Breast epithelium (tissue), 4 donors: ENCODE measurements around the gene TMX2. TPM values are rescaled to one million over a fixed set of nuclear protein-coding genes. Genes with fewer than 3 reads are reported as not detected.
A peak's percentile ranks its signal among the peaks of the same experiment; 100 is the strongest.

Source experiments
- DNase-seq, 2 donors: peaks; one replicate each; pipeline ENCODE4 v3.0.0-alpha.2; 2019; ENCODE audit warnings: low spot score in 2 of 2
- H3K27ac ChIP-seq, 2 donors: fragments of 200-600 bp; sonication (generic) in 1 of 2; one replicate each; pipeline ENCODE4 v1.5.1; 2016 to 2019; ENCODE audit warnings: mild to moderate bottlenecking in 1 of 2
- H3K27me3 ChIP-seq, 2 donors: fragments of 200-600 bp; sonication (generic) in 1 of 2; one replicate each; pipeline versions ENCODE4 v1.5.1 to v1.6.0; 2017 to 2019; ENCODE audit warnings: control low read depth in 1 of 2, mild to moderate bottlenecking in 1 of 2
- H3K36me3 ChIP-seq: fragments of 200-600 bp; one replicate; pipeline ENCODE4 v1.5.1; 2019
- H3K4me1 ChIP-seq, 2 donors: fragments of 200-600 bp; sonication (generic); one replicate each; pipeline ENCODE4 v1.5.1; 2016 to 2019; ENCODE audit warnings: control low read depth in 1 of 2
- H3K4me3 ChIP-seq, 3 donors: fragments of 200-600 bp; sonication (generic); 1 replicate in 2 of 3; 2 replicates in 1 of 3; pipeline ENCODE4 v1.5.1; 2016 to 2019; ENCODE audit warnings: mild to moderate bottlenecking in 3 of 3, moderate library complexity in 2 of 3
- H3K9me3 ChIP-seq, 2 donors: fragments of 200-600 bp; sonication (generic) in 1 of 2; one replicate each; pipeline ENCODE4 v1.5.1; 2016 to 2019; ENCODE audit warnings: control low read depth in 1 of 2
- CTCF ChIP-seq, 3 donors: fragments of 450-650 bp; IDR thresholded peaks; one replicate each; pipeline ENCODE4 v1.5.1; 2016 to 2017; ENCODE audit warnings: antibody characterized with exemption in 3 of 3, mild to moderate bottlenecking in 3 of 3, moderate library complexity in 3 of 3
- POLR2A ChIP-seq: fragments of 450-650 bp; IDR thresholded peaks from one replicate; pipeline ENCODE4 v1.6.1; 2016; ENCODE audit warnings: antibody characterized with exemption, mild to moderate bottlenecking, moderate library complexity
- POLR2AphosphoS5 ChIP-seq, 3 donors: sonication (generic); formaldehyde crosslinking; IDR thresholded peaks; one replicate each; pipeline ENCODE4 v1.6.1; 2017; ENCODE audit warnings: antibody characterized with exemption in 3 of 3
- intact Hi-C: fragments of 100-400 bp; cut with DNase I; formaldehyde crosslinking; loops from one replicate; pipeline ENCODE4 v1.15.1; 2023; ENCODE audit warnings: low total_unique reads
- total RNA-seq, 3 donors: library from RNA; depleted of rRNA; stranded (reverse); fragments of >200 nt; gene quantifications; one replicate each; pipeline ENCODE4 v1.1.0, GENCODE V29; 2016

The TMX2 gene
- total RNA-seq, 3 donors from 2014 or later: 45.8 to 80.1 (median 66.2) TPM

GRCh38 chr11:57786436-57786835 lies 74.0 kb downstream of the TMX2 start:
- Histone ChIP-seq H3K36me3 (no peaks in the 10 kb centered on the region), H3K27ac (peak overlapping the region; percentile 48 to 75), H3K9me3 (no peaks in the 10 kb centered on the region), H3K4me1 (peaks cover 3 to 41% of the 10 kb centered on the region in 2 donors), H3K4me3 (no peak overlapping the region), H3K27me3 (no peaks in the 10 kb centered on the region)
- no peak for DNase-seq
- intact Hi-C loops: no loop called here
- no peak for TF ChIP-seq POLR2AphosphoS5 (IDR thresholded peaks at IDR 0.05)
- no peak for TF ChIP-seq POLR2A
- no peak for TF ChIP-seq CTCF (IDR thresholded peaks at IDR 0.05)

GRCh38 chr11:57787006-57787604 lies 74.7 kb downstream of the TMX2 start:
- no peaks in the 10 kb centered on the region for H3K27me3 ChIP-seq
- H3K27ac ChIP-seq: peak overlapping the region; percentile 48 to 75
- DNase-seq: no peak
- peaks cover 0 to 37% of the 10 kb centered on the region in 2 donors for H3K4me1 ChIP-seq
- H3K36me3 ChIP-seq: no peaks in the 10 kb centered on the region
- no peak for TF ChIP-seq POLR2A
- intact Hi-C loops: no loop called here
- no peaks in the 10 kb centered on the region for H3K9me3 ChIP-seq
- H3K4me3 ChIP-seq: no peak overlapping the region

GRCh38 chr11:57787920-57788702 lies 75.7 kb downstream of the TMX2 start:
- H3K36me3 ChIP-seq: no peaks in the 10 kb centered on the region
- intact Hi-C loops: no loop called here
- no peaks in the 10 kb centered on the region for H3K9me3 ChIP-seq
- H3K4me1 ChIP-seq: peaks cover 0 to 30% of the 10 kb centered on the region in 2 donors
- H3K27me3 ChIP-seq: no peaks in the 10 kb centered on the region
- DNase-seq: peak in 1 of 2 donors; percentile 70
- TF ChIP-seq POLR2A: no peak
- peak in 1 of 3 donors; percentile 44 for TF ChIP-seq POLR2AphosphoS5 (IDR thresholded peaks at IDR 0.05)
- no peak for TF ChIP-seq CTCF (IDR thresholded peaks at IDR 0.05)
- H3K27ac ChIP-seq: peak overlapping the region; percentile 64 to 75
- H3K4me3 ChIP-seq: no peak overlapping the region

- Histone ChIP-seq H3K27me3 (no peaks in the 10 kb centered on the region), H3K27ac (peak overlapping the region; percentile 64 to 75), H3K4me3 (no peak overlapping the region), H3K36me3 (no peaks in the 10 kb centered on the region), H3K4me1 (peaks cover 0 to 34% of the 10 kb centered on the region in 2 donors), H3K9me3 (no peaks in the 10 kb centered on the region)
- intact Hi-C loops: no loop called here
- no peak for DNase-seq
- TF ChIP-seq CTCF (IDR thresholded peaks at IDR 0.05) (no peak), POLR2A (no peak), POLR2AphosphoS5 (IDR thresholded peaks at IDR 0.05) (no peak)
These were observed 76.3 kb downstream of the TMX2 start for GRCh38 chr11:57788703-57789088.

Other genes with a start within 250 kb of the TMX2 start
- 10 to 100 TPM; 12.0 to 23.4 (median 13.4) TPM for gene SLC43A1, start 196.9 kb upstream of the TMX2 start, total RNA-seq
- 10 to 100 TPM; 37.2 to 56.4 (median 45.9) TPM for gene TIMM10, start 181.8 kb upstream of the TMX2 start, total RNA-seq
- gene SMTNL1, start 175.0 kb upstream of the TMX2 start, total RNA-seq: not detected
- gene UBE2L6, start 144.9 kb upstream of the TMX2 start, total RNA-seq: 10 to 100 TPM; 25.9 to 66.2 (median 48.1) TPM
- 100 to 1,000 TPM; 421 to 823 (median 479) TPM for gene SERPING1, start 114.9 kb upstream of the TMX2 start, total RNA-seq
- 1 to 10 TPM; 1.1 to 2.3 (median 2.0) TPM for gene YPEL4, start 62.7 kb upstream of the TMX2 start, total RNA-seq
- gene CLP1, start 54.8 kb upstream of the TMX2 start, total RNA-seq: 10 to 100 TPM; 15.4 to 17.7 (median 17.7) TPM
- 10 to 100 TPM; 39.3 to 50.2 (median 39.8) TPM for gene ZDHHC5, start 44.5 kb upstream of the TMX2 start, total RNA-seq
- gene MED19, start 378 bp upstream of the TMX2 start, total RNA-seq: 10 to 100 TPM; 18.7 to 27.7 (median 20.6) TPM
- 100 to 1,000 TPM in 2 of 3 donors, 10 to 100 TPM in 1; 84.3 to 153 (median 153) TPM for gene SELENOH, start 28.9 kb downstream of the TMX2 start, total RNA-seq
- not detected for gene BTBD18, start 39.2 kb downstream of the TMX2 start, total RNA-seq
- 100 to 1,000 TPM in 2 of 3 donors, 10 to 100 TPM in 1; 82.1 to 259 (median 175) TPM for gene CTNND1, start 49.2 kb downstream of the TMX2 start, total RNA-seq